ENCODE results near the gene KXD1. TPM values are rescaled to one million over a fixed set of nuclear protein-coding genes. Genes with fewer than 3 reads are reported as not detected.
A peak's percentile ranks its signal among the peaks of the same experiment; 100 is the strongest.

The KXD1 gene
- total RNA-seq, 4 donors from 2014 or later, result 97.1 to 155 (median 106) TPM

GRCh38 chr19:18566953-18567352 lies 9.3 kb downstream of the KXD1 start:
- intact Hi-C loops (cut with DNase I; ENCODE audit: low total_unique reads), result no loop called here
- Histone ChIP-seq H3K4me3 (no peak overlapping the region), H3K36me3 (peaks cover 0 to 58% of the 10 kb centered on the region in 2 donors), H3K4me1 (no peaks in the 10 kb centered on the region), H3K27me3 (no peaks in the 10 kb centered on the region), H3K9me3 (no peaks in the 10 kb centered on the region), H3K27ac (no peak overlapping the region)
- no peak for TF ChIP-seq POLR2A (IDR thresholded peaks at IDR 0.05)
- TF ChIP-seq, protein P1, sequence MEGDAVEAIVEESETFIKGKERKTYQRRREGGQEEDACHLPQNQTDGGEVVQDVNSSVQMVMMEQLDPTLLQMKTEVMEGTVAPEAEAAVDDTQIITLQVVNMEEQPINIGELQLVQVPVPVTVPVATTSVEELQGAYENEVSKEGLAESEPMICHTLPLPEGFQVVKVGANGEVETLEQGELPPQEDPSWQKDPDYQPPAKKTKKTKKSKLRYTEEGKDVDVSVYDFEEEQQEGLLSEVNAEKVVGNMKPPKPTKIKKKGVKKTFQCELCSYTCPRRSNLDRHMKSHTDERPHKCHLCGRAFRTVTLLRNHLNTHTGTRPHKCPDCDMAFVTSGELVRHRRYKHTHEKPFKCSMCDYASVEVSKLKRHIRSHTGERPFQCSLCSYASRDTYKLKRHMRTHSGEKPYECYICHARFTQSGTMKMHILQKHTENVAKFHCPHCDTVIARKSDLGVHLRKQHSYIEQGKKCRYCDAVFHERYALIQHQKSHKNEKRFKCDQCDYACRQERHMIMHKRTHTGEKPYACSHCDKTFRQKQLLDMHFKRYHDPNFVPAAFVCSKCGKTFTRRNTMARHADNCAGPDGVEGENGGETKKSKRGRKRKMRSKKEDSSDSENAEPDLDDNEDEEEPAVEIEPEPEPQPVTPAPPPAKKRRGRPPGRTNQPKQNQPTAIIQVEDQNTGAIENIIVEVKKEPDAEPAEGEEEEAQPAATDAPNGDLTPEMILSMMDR (IDR thresholded peaks at IDR 0.05 in 4 of 5, conservative IDR thresholded peaks at IDR 0.05 in 1 of 5), result no peak
- in situ Hi-C loops (cut with MboI; ENCODE audit: low sequenced_read_pairs in 4 of 4), result loop anchor here in 1 of 4 donors (25.0 kb wide), 1 partner anchor 105 kb away; no protein-coding TSS in a partner anchor
- no peak for ATAC-seq
- DNase-seq, result no peak

DNA sequence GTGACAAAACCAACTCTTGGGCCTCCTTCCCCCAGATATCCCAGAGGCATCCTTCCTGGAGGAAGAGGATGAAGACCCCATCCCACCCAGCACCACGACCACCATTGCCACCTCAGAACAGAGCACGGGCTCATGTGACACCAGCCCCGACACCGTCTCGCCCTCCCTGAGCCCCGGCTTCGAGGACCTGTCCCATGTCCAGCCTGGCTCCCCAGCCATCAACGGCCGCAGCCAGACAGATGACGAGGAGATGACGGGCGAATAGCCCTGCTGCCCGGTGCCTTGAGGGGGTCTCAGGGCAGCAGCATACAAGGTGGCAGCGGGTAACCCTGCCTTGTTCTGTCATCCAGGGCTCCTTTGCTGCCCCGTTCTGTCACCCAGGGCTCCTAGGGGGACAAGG lies 10.7 kb downstream of the KXD1 start:
- Histone ChIP-seq H3K4me1 (peaks cover 10 to 13% of the 10 kb centered on the region in 2 donors), H3K36me3 (peaks cover 0 to 55% of the 10 kb centered on the region in 2 donors), H3K9me3 (no peaks in the 10 kb centered on the region), H3K27me3 (no peaks in the 10 kb centered on the region), H3K27ac (no peak overlapping the region), H3K4me3 (no peak overlapping the region)
- in situ Hi-C loops (cut with MboI; ENCODE audit: low sequenced_read_pairs in 4 of 4), result loop anchor here in 1 of 4 donors (25.0 kb wide), 1 partner anchor 106 kb away; no protein-coding TSS in a partner anchor
- ATAC-seq (no peak), DNase-seq (no peak)
- intact Hi-C loops (cut with DNase I; ENCODE audit: low total_unique reads), result no loop called here
- TF ChIP-seq POLR2A (IDR thresholded peaks at IDR 0.05), result no peak
- TF ChIP-seq, protein P1 (IDR thresholded peaks at IDR 0.05 in 4 of 5, conservative IDR thresholded peaks at IDR 0.05 in 1 of 5), result no peak

- intact Hi-C loops (cut with DNase I; ENCODE audit: low total_unique reads), result loop anchor here (1.0 to 5.0 kb wide), 4 partner anchors 14 to 369 kb away; partner anchors contain the start of genes ELL, HOMER3 and KXD1
- H3K27ac ChIP-seq, result peak within 1 kb of the TSS; percentile 88 to 98 (median 94)
- peak within 1 kb of the TSS; percentile 78 to 90 (median 82) for H3K4me3 ChIP-seq
- H3K4me1 ChIP-seq, result peaks cover 10 to 16% of the 10 kb centered on the region in 2 donors
- H3K27me3 ChIP-seq, result no peaks in the 10 kb centered on the region
- DNase-seq (peak; percentile 97 to 98), ATAC-seq (peak; percentile 94 to 95)
- in situ Hi-C loops (cut with MboI; ENCODE audit: low sequenced_read_pairs in 4 of 4), result loop anchor here (10.0 to 25.0 kb wide), 3 partner anchors 107 to 117 kb away; no protein-coding TSS in a partner anchor
- peaks cover 2 to 56% of the 10 kb centered on the region in 2 donors for H3K36me3 ChIP-seq
- H3K9me3 ChIP-seq, result no peaks in the 10 kb centered on the region
- TF ChIP-seq POLR2A (IDR thresholded peaks at IDR 0.05), result peak; percentile 95 to 98
- TF ChIP-seq, protein P1 (IDR thresholded peaks at IDR 0.05 in 4 of 5, conservative IDR thresholded peaks at IDR 0.05 in 1 of 5), result peak in 1 of 5 experiments; percentile 6
Observed at GRCh38 chr19:18571564-18572344, 14.1 kb downstream of the KXD1 start, which contains the start of gene UBA52. TSS of gene UBA52 (plus strand) at chr19:18571857. CDS start at chr19:18573301, 1,444 bp downstream.

GRCh38 chr19:18574691-18575291 lies 17.1 kb downstream of the KXD1 start:
- no peak for TF ChIP-seq POLR2A (IDR thresholded peaks at IDR 0.05)
- TF ChIP-seq, protein P1 (IDR thresholded peaks at IDR 0.05 in 4 of 5, conservative IDR thresholded peaks at IDR 0.05 in 1 of 5), result no peak
- Histone ChIP-seq H3K36me3 (peaks cover 2 to 47% of the 10 kb centered on the region in 2 donors), H3K4me1 (peaks cover 10 to 16% of the 10 kb centered on the region in 2 donors), H3K27me3 (no peaks in the 10 kb centered on the region), H3K27ac (no peak overlapping the region), H3K9me3 (no peaks in the 10 kb centered on the region), H3K4me3 (no peak overlapping the region)
- intact Hi-C loops (cut with DNase I; ENCODE audit: low total_unique reads), result loop anchor here (5.0 kb wide), 1 partner anchor 112 kb away; no protein-coding TSS in a partner anchor
- DNase-seq (no peak), ATAC-seq (no peak)
- in situ Hi-C loops (cut with MboI; ENCODE audit: low sequenced_read_pairs in 4 of 4), result loop anchor here (10.0 to 25.0 kb wide), 4 partner anchors 110 to 263 kb away; partner anchors contain the start of gene UPF1 (in 1 of the 4)
